NCI-H187 (cell line): ENCODE results near the gene GALNT6.

Experiments
- DNase-seq, 2 experiments: peaks; one replicate each; lab custom pipeline; 2025; lab: John Stamatoyannopoulos, UW

Gene GALNT6

DNA sequence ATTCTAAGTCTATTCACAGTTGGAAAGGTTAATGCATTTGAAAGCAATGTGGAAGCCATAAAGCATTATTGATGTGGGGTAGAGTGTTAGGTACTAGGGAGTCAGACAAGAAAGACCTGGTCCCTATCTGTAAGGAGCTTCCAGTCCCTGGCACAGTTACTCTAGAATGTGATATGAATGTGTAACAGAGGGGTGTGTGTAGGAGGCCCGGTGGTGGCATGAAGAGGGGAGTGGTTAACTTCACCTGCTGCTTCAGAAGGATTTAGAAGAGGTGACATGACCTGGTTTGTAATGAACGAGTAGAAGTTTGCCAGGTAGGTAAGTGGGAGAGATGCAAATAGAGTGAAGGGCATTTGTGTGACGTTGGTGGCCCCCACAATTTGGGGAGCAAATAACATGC lies 15.1 kb upstream of the GALNT6 start:
- DNase-seq, result no peak

- no peak for DNase-seq
Observed at GRCh38 chr12:51405801-51406207, 14.6 kb upstream of the GALNT6 start.

GRCh38 chr12:51404627-51405026 lies 13.4 kb upstream of the GALNT6 start:
- DNase-seq, result no peak

DNA sequence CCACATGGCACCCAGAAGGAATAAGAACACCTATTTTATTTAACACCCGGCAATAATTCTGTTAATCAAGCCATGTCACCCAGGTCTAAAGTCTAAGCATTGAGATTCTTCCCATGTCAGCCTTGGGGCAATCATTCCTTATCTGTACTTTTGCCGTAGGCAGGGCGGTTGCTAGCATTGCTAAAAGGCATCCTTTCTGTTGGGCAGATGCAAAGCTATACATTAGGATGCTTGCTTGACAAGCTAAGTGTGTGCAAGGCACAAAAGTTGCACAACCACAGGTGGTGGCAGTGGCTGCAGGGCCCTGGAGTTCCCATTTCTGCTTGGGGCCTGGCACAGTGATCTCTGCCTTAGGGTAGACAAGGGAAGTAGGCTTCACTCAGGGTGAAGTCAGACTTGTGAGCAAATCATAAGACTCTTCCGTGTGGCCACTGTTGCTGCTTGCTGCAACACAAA lies 12.5 kb upstream of the GALNT6 start:
- DNase-seq, result no peak

DNA sequence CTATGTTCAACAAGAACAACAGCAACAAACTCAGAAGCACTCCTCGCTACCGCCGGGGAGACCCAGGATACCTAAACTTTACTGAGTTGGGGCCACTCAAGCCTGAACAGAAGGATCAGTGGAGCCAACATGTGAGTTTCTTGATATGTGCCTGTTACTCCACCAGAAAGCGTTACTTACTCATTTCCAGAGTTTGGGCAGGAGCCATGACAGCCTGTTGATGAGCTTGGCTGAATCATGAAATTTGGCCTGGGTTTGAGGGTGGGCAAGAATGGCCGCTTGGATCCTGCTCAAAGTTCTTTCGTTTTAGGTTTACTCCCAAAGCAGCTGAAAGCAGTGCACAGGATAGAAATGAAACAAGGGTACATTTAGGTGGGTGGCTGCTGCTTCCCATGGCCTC lies 12.0 kb upstream of the GALNT6 start:
- no peak for DNase-seq

GRCh38 chr12:51401900-51402299 lies 10.7 kb upstream of the GALNT6 start:
- no peak for DNase-seq

DNA sequence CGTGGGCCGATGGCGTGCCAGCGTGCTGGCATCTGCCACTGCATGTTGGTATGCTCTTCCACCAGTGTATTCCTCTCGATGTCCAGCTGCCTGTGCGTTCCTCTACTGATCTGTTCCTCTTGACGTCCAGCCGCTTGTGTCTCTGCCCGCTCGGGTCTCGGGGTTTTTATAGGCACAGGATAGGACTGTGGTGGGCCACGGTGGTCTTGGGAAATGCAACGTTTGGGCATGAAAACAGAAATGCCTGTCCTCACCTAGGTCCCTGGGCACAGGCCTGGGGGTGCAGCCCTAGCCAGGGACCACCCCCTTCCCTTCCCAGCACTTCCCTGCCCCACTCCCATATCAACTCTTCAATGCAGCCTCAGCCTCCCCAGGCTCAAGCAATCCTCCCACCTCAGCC lies 10.3 kb upstream of the GALNT6 start:
- DNase-seq, result no peak

GRCh38 chr12:51401020-51401419 lies 9.8 kb upstream of the GALNT6 start:
- no peak for DNase-seq

DNA sequence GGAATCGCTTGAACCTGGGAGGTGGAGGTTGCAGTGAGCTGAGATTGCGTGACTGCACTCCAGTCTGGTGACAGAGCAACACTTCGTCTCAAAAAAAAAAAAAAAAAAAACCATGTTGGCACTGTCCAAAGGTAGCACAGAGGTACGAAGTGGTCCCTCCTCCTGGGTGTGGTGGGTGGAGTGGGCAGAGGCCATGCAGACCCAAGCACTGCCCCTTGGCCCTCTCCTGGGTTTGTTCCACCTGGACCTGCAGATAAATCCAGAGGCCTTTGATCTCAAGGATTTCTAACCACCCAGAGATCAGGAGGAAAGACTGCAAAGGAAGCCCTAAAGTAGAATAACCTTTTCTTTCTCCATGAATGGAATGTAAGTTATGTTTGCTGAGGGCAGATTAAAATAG lies 8.7 kb upstream of the GALNT6 start:
- DNase-seq, result no peak

GRCh38 chr12:51397670-51398069 lies 6.5 kb upstream of the GALNT6 start:
- no peak for DNase-seq

- DNase-seq, result no peak
Observed at GRCh38 chr12:51395283-51396230, 4.4 kb upstream of the GALNT6 start.

DNA sequence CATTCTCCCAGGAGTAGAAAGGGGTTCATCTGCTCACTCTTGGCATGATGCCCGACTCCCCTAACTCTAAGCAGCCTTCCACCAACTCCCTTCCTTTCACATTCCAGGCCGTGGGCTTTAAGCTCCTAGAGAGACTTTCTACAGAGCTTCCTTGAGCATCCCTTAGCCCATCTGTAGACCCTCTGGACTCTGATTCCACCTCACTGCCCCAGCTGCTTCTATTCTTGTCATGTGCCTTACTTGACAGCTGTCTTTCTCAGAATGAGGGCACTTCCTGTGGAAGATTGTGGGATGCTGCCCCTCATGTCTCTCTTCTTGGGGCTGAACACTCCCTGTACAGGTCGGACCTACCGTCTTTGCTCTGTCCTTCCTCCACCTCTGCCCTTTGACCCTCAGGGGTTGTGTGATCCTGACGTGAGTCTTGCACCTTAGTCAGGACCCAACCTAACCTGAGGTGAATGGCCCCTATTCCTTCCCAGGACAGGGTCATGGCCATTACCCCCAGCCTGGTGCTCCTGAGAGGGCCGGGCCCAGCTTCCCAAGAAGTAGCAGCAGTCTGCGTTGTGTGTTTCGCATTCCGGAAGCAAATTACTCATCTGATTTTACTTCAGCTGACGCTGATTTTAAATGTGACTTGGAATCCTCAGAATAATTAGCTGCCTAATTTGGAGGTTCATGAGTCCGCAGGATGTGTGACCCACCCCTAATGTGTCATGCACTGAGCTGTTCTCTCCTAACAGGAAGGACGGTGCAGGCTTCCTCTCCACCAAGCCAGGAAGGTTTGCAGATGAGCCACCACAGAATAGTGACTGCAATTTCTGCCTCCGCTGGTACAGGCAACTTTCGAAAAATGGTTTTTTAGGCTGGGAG lies 2.7 kb upstream of the GALNT6 start:
- no peak for DNase-seq

GRCh38 chr12:51392556-51393237 lies 1.5 kb upstream of the GALNT6 start:
- DNase-seq, result no peak

- no peak for DNase-seq
Observed at GRCh38 chr12:51390891-51391282, 319 bp downstream of the GALNT6 start.

DNA sequence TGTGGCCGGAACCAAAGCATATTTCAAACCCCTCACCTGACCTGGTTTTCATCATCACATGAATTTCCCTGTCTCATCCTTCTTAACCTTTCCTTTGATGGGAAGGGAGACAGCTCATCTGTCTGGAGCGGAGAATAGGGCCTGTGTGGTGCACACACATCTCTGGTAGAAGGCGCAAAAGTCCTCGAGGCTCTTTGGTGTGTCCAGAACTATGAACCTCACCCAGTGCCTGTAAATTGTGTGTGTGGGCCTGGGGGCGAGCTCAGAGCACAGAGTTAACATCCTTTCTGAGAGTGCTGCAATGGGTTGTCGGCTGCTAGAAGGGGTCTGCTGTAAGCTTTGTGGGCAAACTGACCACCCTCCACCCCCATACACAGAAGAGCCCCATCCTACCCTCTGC lies 749 bp downstream of the GALNT6 start:
- DNase-seq, result no peak

DNA sequence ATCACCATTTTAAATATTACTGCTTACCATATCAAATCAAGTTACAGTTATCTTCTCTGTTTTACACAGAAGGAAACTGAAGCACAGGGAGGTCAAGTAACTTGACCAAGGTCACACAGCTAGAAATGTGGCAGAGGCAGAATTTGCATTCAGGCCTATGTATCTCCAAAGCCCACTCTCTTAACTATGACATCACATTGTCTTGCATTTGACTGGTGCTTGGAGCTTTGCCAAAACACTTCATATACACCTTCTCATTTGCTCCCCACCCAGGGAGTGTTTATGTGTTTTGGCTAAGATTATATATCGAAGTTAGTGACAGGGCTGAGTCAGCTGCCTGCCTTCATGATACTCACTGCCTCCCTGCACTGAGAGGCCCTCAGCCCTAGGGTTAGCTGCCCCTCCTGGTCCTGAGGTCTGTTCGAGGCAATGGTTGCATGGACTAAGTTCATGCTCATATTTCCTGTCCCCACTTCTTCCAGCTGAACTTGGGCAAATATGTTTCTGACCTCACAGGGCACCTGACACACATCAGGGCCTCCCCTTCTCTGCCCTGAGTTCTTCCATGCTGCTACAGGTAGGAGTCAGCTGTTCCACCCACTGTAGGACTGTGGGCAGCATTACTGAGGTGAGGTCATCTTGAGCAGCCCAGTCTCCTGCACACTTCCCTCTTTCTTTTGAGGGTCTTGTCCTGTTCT lies 1.8 kb downstream of the GALNT6 start:
- no peak for DNase-seq

DNA sequence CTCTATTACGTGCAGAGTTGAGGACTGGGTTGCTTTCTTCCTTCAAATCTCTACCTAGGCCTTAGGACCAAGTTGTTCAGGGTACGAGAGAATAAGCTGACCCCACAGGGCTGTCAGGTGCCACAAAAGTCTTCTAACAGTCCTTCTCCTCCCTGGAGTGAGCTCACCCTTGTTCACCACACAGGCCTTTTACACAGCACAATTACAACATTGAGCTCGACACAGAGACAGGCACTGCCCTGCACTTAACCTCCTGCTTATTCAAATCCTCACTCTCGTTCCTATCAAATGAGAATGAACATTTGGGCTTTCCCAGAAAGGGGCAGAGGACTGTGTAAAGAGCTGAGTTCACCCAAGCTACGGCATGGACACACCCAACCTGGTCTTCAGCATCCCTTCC lies 2.4 kb downstream of the GALNT6 start:
- DNase-seq, result no peak

DNA sequence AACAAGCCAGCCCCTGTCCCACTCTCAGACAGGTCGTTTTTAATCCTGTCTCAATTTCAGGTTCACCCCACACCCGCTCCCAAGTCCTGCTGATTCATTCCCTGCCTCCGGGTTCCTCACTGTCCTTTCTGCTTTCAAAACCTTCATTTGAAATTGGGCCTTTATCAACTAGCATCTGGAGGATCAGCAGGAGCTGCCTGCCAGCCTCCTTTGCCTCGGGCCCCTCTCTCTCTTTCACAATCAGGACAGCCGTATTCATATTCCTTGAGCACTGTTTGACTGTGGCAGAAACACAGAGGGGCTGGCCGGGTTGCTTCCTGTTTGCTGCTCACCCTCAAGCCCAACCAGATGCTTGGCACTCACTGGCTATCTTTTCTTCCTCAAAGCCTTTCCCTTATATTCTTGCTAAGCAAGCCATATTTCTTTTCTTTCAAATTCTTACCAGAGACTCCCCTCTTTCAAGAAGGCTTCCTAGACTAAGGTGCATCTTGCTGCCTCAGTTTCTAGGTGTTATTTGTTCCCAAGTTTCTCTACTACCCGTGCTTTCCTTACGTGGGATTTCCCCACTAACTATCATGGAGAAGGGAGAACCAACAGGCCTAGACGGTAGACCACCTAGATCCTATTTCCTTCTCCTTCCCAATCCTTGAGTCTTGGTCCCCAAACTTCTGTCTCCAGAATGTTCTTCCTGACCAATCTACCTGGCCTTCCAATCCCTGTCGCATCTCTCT lies 3.0 kb downstream of the GALNT6 start:
- DNase-seq, result no peak

DNA sequence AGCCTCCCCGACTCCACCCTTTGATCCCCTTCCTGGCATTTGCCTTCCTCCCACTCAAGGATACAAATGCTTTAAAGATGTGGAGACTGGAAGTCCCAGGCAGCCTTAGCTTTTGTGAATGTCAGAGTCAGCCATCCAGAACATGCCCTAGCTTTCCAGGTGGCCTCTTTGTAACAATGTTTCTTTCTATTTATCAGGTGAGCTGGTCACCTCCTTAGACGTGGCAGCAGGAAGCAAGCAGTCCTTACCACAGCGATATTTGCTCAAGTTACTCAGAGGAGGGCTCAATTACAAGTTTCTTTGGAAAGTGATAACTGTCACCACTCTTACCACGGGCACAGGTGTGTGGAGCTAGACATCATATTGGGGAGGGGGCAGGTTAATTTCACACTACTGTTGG lies 4.9 kb downstream of the GALNT6 start:
- peak in 1 of 2 experiments; percentile 18 for DNase-seq

DNA sequence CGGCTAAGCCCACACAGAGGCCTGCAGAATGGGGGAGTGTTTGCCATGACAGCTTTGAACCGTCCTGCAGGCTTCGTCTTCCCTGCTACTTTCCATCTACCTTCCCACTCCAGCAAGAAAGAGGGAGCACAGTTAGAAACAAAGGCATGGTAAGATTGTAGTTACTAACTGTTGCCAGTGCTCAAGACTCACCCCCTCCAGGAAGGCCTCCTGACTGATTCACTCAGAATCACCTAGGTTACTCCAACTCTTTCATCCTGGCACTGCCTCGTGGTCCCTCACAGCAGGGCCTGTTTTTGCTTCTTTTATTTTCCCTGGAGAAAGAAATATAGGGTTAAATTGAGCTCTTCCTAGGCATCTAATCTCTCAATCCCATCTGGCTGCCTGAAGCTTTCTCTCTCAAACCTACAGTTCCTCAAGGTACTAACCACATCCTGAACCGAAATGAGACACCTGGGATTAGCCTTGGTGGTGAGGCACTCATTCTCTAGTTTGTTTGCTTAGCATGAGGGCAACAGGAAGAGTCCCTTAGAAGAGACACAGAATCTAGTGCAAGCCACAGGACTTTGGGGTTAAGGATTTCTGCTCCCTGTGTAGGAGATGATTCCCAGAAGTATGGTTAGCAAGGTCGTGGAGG lies 7.8 kb downstream of the GALNT6 start:
- peak in 1 of 2 experiments; percentile 20 for DNase-seq
